NCI-H146 treated with DMSO at 0.1 percent for 48 hours (cell line): ENCODE data around the gene CD209.
"Not testable (repeated sequence)": the region's sequence is repeated elsewhere in the genome, so short reads cannot be mapped to it uniquely, and the experiment has no call there.

Experiments
- DNase-seq: peaks from one replicate; lab custom pipeline; 2025; ENCODE audit not compliant: unreplicated experiment; lab: John Stamatoyannopoulos, UW

The CD209 gene

GRCh38 chr19:7746903-7747884 lies at the start of gene CD209:
Gene CD209 (minus strand): TSS chr19:7747534. CDS start chr19:7747511, 23 bp downstream.
- no peak for DNase-seq

- DNase-seq = peak; percentile 89
Observed at GRCh38 chr19:7795555-7796161, 48.3 kb upstream of the CD209 start.

- DNase-seq = no peak
Observed at GRCh38 chr19:7793493-7793892, 46.2 kb upstream of the CD209 start.

- not testable (repeated sequence) for DNase-seq
Observed at GRCh38 chr19:7792701-7793100, 45.4 kb upstream of the CD209 start.

GRCh38 chr19:7792281-7792680 lies 44.9 kb upstream of the CD209 start:
- DNase-seq = no peak

GRCh38 chr19:7790416-7790815 lies 43.1 kb upstream of the CD209 start:
- DNase-seq = no peak

GRCh38 chr19:7789447-7789846 lies 42.1 kb upstream of the CD209 start:
- DNase-seq = no peak

- DNase-seq = no peak
Observed at GRCh38 chr19:7788933-7789323, 41.6 kb upstream of the CD209 start.

- DNase-seq = no peak
Observed at GRCh38 chr19:7788178-7788932, 41.0 kb upstream of the CD209 start.

- DNase-seq = no peak
Observed at GRCh38 chr19:7787602-7788177, 40.4 kb upstream of the CD209 start.

- no peak for DNase-seq
Observed at GRCh38 chr19:7787141-7787540, 39.8 kb upstream of the CD209 start.

GRCh38 chr19:7784856-7785255 lies 37.5 kb upstream of the CD209 start:
- DNase-seq = no peak

GRCh38 chr19:7783991-7784423 lies 36.7 kb upstream of the CD209 start:
- no peak for DNase-seq

- DNase-seq = no peak
Observed at GRCh38 chr19:7781157-7781556, 33.8 kb upstream of the CD209 start.

- DNase-seq = no peak
Observed at GRCh38 chr19:7779631-7780486, 32.5 kb upstream of the CD209 start.

- DNase-seq = no peak
Observed at GRCh38 chr19:7778081-7778480, 30.7 kb upstream of the CD209 start.

GRCh38 chr19:7775761-7776160 lies 28.4 kb upstream of the CD209 start:
- DNase-seq = no peak

- DNase-seq = no peak
Observed at GRCh38 chr19:7773841-7774240, 26.5 kb upstream of the CD209 start.

- DNase-seq = no peak
Observed at GRCh38 chr19:7772752-7773291, 25.5 kb upstream of the CD209 start.

GRCh38 chr19:7771072-7771471 lies 23.7 kb upstream of the CD209 start:
- DNase-seq = no peak
